Measurements from ENCODE around the gene DACT3. TPM values are rescaled to one million over a fixed set of nuclear protein-coding genes. Genes with fewer than 3 reads are reported as not detected.

The DACT3 gene
- total RNA-seq, 1 experiment from 2014 or later, result 0.75 TPM

DNA sequence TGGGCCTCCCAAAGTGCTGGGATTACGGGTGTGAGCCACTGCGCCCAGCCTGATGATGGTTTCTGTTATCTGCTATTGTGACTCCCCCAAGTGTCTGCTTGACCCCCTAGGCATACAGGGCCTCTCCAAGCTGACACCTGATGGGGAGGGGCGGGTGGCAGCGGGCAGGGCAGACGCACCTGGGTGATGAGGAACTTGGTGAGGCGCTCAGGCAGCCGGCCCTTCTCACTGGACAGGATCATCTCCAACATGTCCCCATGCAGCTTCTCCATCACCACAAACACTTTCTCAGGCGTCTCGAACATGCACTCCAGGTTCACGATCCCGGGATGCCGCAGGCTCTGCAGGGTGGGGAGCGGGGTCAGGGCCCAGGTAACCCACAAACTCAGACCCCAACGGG is 28.4 kb upstream of the DACT3 start:
- peaks cover 79% of the 10 kb centered on the region for H3K36me3 Mint-ChIP-seq (ENCODE audit: insufficient read depth, unreplicated experiment)
- TF ChIP-seq, protein P1, sequence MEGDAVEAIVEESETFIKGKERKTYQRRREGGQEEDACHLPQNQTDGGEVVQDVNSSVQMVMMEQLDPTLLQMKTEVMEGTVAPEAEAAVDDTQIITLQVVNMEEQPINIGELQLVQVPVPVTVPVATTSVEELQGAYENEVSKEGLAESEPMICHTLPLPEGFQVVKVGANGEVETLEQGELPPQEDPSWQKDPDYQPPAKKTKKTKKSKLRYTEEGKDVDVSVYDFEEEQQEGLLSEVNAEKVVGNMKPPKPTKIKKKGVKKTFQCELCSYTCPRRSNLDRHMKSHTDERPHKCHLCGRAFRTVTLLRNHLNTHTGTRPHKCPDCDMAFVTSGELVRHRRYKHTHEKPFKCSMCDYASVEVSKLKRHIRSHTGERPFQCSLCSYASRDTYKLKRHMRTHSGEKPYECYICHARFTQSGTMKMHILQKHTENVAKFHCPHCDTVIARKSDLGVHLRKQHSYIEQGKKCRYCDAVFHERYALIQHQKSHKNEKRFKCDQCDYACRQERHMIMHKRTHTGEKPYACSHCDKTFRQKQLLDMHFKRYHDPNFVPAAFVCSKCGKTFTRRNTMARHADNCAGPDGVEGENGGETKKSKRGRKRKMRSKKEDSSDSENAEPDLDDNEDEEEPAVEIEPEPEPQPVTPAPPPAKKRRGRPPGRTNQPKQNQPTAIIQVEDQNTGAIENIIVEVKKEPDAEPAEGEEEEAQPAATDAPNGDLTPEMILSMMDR (IDR thresholded peaks at IDR 0.05; ENCODE audit: insufficient read depth in 1 of 2, low read depth in 1 of 2, low read length in 1 of 2, severe bottlenecking in 1 of 2, unreplicated experiment in 1 of 2), result no peak
- Histone ChIP-seq H3K27me3 (replicated peaks; ENCODE audit: control insufficient read depth, insufficient read depth, low read length) (no peaks in the 10 kb centered on the region), H3K4me3 (ENCODE audit: low read depth, low read length) (no peak overlapping the region), H3K4me1 (no peaks in the 10 kb centered on the region), H3K36me3 (ENCODE audit: control insufficient read depth, insufficient read depth, low read length) (peaks cover 9% of the 10 kb centered on the region), H3K9me3 (no peaks in the 10 kb centered on the region)
- no peaks in the 10 kb centered on the region for H3K4me1 Mint-ChIP-seq (ENCODE audit: low read depth, unreplicated experiment)
- no peak overlapping the region for H3K4me3 Mint-ChIP-seq (ENCODE audit: unreplicated experiment)
- H3K27me3 Mint-ChIP-seq (ENCODE audit: insufficient read depth, unreplicated experiment), result no peaks in the 10 kb centered on the region
- H3K27ac Mint-ChIP-seq (ENCODE audit: unreplicated experiment), result no peak overlapping the region
- H3K9me3 Mint-ChIP-seq (ENCODE audit: unreplicated experiment), result no peaks in the 10 kb centered on the region
- intact Hi-C loops (cut with micrococcal nuclease; ENCODE audit: unreplicated experiment), result no loop called here
- no TSS peak for BruUV-seq (replicated peaks)
- DNase-seq, result no peak
- POLR2A ChIA-PET, result no interaction called here
- CTCF ChIA-PET, result no interaction called here

DNA sequence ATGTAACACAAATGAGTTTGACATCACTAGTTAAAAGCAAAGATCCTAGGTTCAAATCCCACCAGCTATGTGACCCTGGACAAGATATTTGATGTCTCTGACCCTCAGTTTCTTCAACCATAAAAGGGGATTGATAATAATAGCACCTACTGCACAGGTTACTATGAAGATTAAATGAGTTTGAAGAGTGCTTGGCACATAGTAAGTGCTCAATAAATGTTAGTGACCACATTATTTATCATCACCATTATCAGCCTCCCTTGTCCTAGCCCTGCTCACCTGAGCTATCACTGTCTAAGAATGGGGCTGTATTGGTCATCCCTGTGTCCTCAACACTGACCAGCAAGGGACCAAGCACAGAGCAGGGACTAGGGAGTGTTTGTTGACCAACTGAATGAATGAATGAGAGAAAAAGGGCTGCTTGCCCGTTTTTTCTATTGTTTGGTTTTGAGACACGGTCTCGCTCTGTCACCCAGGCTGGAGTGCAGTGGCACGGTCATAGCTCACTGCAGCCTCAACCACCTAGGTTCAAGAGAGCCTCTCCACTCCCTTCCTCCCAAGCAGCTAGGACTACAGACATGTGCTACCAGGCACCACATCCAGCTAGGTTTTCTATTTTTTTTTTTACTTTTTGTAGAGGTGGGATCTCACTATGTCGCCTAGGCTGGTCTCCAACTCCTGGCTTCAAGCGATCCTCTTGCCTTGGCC is 26.6 kb upstream of the DACT3 start:
- Mint-ChIP-seq H3K4me1 (ENCODE audit: low read depth, unreplicated experiment) (no peaks in the 10 kb centered on the region), H3K4me3 (ENCODE audit: unreplicated experiment) (no peak overlapping the region), H3K27me3 (ENCODE audit: insufficient read depth, unreplicated experiment) (no peaks in the 10 kb centered on the region), H3K27ac (ENCODE audit: unreplicated experiment) (no peak overlapping the region), H3K36me3 (ENCODE audit: insufficient read depth, unreplicated experiment) (peaks cover 71% of the 10 kb centered on the region), H3K9me3 (ENCODE audit: unreplicated experiment) (no peaks in the 10 kb centered on the region)
- Histone ChIP-seq H3K4me3 (ENCODE audit: low read depth, low read length) (no peak overlapping the region), H3K36me3 (ENCODE audit: control insufficient read depth, insufficient read depth, low read length) (peaks cover 7% of the 10 kb centered on the region), H3K4me1 (no peaks in the 10 kb centered on the region), H3K9me3 (no peaks in the 10 kb centered on the region), H3K27me3 (replicated peaks; ENCODE audit: control insufficient read depth, insufficient read depth, low read length) (no peaks in the 10 kb centered on the region)
- no peak for DNase-seq
- ChIA-PET POLR2A (no interaction called here), CTCF (no interaction called here)
- intact Hi-C loops (cut with micrococcal nuclease; ENCODE audit: unreplicated experiment), result no loop called here
- no TSS peak for BruUV-seq (replicated peaks)
- TF ChIP-seq, protein P1 (IDR thresholded peaks at IDR 0.05; ENCODE audit: insufficient read depth in 1 of 2, low read depth in 1 of 2, low read length in 1 of 2, severe bottlenecking in 1 of 2, unreplicated experiment in 1 of 2), result no peak

- Histone ChIP-seq H3K4me1 (no peaks in the 10 kb centered on the region), H3K9me3 (no peaks in the 10 kb centered on the region), H3K4me3 (ENCODE audit: low read depth, low read length) (no peak overlapping the region), H3K27me3 (replicated peaks; ENCODE audit: control insufficient read depth, insufficient read depth, low read length) (no peaks in the 10 kb centered on the region), H3K36me3 (ENCODE audit: control insufficient read depth, insufficient read depth, low read length) (no peaks in the 10 kb centered on the region; the same call in 1 of the 2 replicates)
- no peak overlapping the region for H3K27ac Mint-ChIP-seq (ENCODE audit: unreplicated experiment)
- ChIA-PET CTCF (no interaction called here), POLR2A (no interaction called here)
- BruUV-seq (replicated peaks), result no TSS peak
- no peaks in the 10 kb centered on the region for H3K9me3 Mint-ChIP-seq (ENCODE audit: unreplicated experiment)
- no peaks in the 10 kb centered on the region for H3K27me3 Mint-ChIP-seq (ENCODE audit: insufficient read depth, unreplicated experiment)
- peaks cover 60% of the 10 kb centered on the region for H3K36me3 Mint-ChIP-seq (ENCODE audit: insufficient read depth, unreplicated experiment)
- no peak overlapping the region for H3K4me3 Mint-ChIP-seq (ENCODE audit: unreplicated experiment)
- intact Hi-C loops (cut with micrococcal nuclease; ENCODE audit: unreplicated experiment), result no loop called here
- DNase-seq, result no peak
- TF ChIP-seq, protein P1 (IDR thresholded peaks at IDR 0.05; ENCODE audit: insufficient read depth in 1 of 2, low read depth in 1 of 2, low read length in 1 of 2, severe bottlenecking in 1 of 2, unreplicated experiment in 1 of 2), result no peak
- H3K4me1 Mint-ChIP-seq (ENCODE audit: low read depth, unreplicated experiment), result no peaks in the 10 kb centered on the region
Observed at GRCh38 chr19:46685189-46685588, 24.2 kb upstream of the DACT3 start.

Data from Caco-2 (cell line).